ENCODE results near the gene MYO18B. TPM values are rescaled to one million over a fixed set of nuclear protein-coding genes. Genes with fewer than 3 reads are reported as not detected.
A peak's percentile ranks its signal among the peaks of the same experiment; 100 is the strongest.

Gene MYO18B
- total RNA-seq, 2 experiments from 2014 or later: 3.4 to 3.7 TPM

- DNase-seq: no peak
- H3K27me3 Mint-ChIP-seq: no peaks in the 10 kb centered on the region
- no peaks in the 10 kb centered on the region for H3K4me1 Mint-ChIP-seq
- POLR2A ChIA-PET: no interaction called here
- no peaks in the 10 kb centered on the region for H3K9me3 Mint-ChIP-seq
- ATAC-seq (ENCODE audit: low read depth): no peak
- H3K36me3 Mint-ChIP-seq: no peaks in the 10 kb centered on the region
- no peak overlapping the region for H3K4me3 Mint-ChIP-seq
- no peak overlapping the region for H3K27ac Mint-ChIP-seq
Observed at GRCh38 chr22:25833676-25834075, 91.7 kb downstream of the MYO18B start.

DNA sequence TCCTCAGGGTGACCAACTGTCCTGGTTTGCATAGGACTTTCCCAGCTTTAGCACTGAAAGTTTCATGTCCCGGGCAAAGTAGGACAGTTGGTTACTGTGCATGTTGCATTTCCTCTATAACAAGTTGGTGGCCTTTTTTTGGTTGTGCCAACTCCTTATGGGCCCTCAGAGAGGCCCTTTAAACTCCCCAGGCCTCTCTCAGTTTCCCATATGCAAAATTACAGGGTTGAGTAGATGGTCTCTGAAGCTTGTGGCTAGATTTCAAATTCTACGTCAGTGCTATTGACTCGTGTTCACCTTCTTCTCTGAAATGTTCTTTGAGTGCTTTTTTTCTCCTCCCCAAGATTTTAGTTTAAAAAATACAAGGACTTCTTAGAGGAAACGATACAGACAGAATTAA lies 92.5 kb downstream of the MYO18B start:
- POLR2A ChIA-PET: no interaction called here
- H3K9me3 Mint-ChIP-seq: no peaks in the 10 kb centered on the region
- no peak overlapping the region for H3K27ac Mint-ChIP-seq
- no peaks in the 10 kb centered on the region for H3K27me3 Mint-ChIP-seq
- DNase-seq: no peak
- H3K4me1 Mint-ChIP-seq: no peaks in the 10 kb centered on the region
- no peaks in the 10 kb centered on the region for H3K36me3 Mint-ChIP-seq
- no peak for ATAC-seq (ENCODE audit: low read depth)
- no peak overlapping the region for H3K4me3 Mint-ChIP-seq

GRCh38 chr22:25835348-25835747 lies 93.4 kb downstream of the MYO18B start:
- no peak for DNase-seq
- POLR2A ChIA-PET: no interaction called here
- ATAC-seq (ENCODE audit: low read depth): no peak
- no peak overlapping the region for H3K4me3 Mint-ChIP-seq
- H3K9me3 Mint-ChIP-seq: no peaks in the 10 kb centered on the region
- H3K27ac Mint-ChIP-seq: no peak overlapping the region
- H3K4me1 Mint-ChIP-seq: no peaks in the 10 kb centered on the region
- no peaks in the 10 kb centered on the region for H3K36me3 Mint-ChIP-seq
- no peaks in the 10 kb centered on the region for H3K27me3 Mint-ChIP-seq

GRCh38 chr22:25837288-25837900 lies 95.4 kb downstream of the MYO18B start:
- H3K4me1 Mint-ChIP-seq: no peaks in the 10 kb centered on the region
- H3K27ac Mint-ChIP-seq: no peak overlapping the region
- ATAC-seq (ENCODE audit: low read depth): no peak
- POLR2A ChIA-PET: no interaction called here
- no peaks in the 10 kb centered on the region for H3K27me3 Mint-ChIP-seq
- H3K4me3 Mint-ChIP-seq: no peak overlapping the region
- H3K9me3 Mint-ChIP-seq: no peaks in the 10 kb centered on the region
- DNase-seq: no peak
- H3K36me3 Mint-ChIP-seq: no peaks in the 10 kb centered on the region

- POLR2A ChIA-PET: no interaction called here
- H3K9me3 Mint-ChIP-seq: no peaks in the 10 kb centered on the region
- no peak overlapping the region for H3K4me3 Mint-ChIP-seq
- no peaks in the 10 kb centered on the region for H3K27me3 Mint-ChIP-seq
- H3K36me3 Mint-ChIP-seq: no peaks in the 10 kb centered on the region
- DNase-seq (no peak), ATAC-seq (ENCODE audit: low read depth) (no peak)
- H3K27ac Mint-ChIP-seq: no peak overlapping the region
- H3K4me1 Mint-ChIP-seq: no peaks in the 10 kb centered on the region
Observed at GRCh38 chr22:25838960-25839741, 97.2 kb downstream of the MYO18B start.

DNA sequence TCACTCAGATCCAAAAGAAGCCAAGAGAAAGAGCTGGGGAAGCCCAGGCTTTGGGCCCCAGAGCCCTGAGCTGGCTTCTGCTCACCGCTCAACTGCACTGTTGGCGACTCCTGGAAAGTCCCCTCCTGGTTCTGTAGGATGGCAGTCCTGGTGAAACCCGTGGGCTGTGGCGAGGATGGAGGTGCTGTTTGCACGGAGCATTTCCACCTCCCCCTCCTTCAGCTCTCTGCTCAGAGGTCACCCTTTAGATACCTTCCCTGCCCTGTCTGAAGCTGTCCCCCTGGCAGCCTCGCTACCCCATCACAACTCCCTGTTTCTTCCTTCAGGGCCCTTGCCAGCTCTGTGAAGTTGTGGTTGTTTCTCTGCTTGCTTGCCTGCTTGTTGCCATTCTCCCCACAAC lies 97.8 kb downstream of the MYO18B start:
- ATAC-seq (ENCODE audit: low read depth) (no peak), DNase-seq (no peak)
- Mint-ChIP-seq H3K27ac (no peak overlapping the region), H3K4me1 (no peaks in the 10 kb centered on the region), H3K9me3 (no peaks in the 10 kb centered on the region), H3K4me3 (no peak overlapping the region), H3K27me3 (no peaks in the 10 kb centered on the region), H3K36me3 (no peaks in the 10 kb centered on the region)
- POLR2A ChIA-PET: no interaction called here

DNA sequence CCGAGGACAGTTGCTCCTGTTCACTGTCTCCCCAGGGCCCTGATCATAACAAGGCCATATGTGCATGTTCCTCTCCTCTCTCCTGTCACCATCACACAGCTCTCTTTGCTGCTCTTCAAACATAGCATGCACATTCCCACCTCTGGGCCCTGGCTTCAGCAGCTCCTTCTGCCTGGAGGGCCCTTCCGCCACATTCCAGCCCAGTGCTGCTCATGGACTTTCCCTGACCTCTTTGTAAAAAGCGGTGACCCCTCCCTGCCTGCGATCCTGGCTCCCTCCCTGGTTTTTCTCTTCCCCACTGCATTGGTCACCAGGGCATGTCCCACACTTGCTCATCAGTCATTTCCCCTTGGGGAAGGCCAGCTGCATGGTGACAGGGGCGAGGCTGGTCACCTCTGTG lies 98.2 kb downstream of the MYO18B start:
- POLR2A ChIA-PET: no interaction called here
- DNase-seq (no peak), ATAC-seq (ENCODE audit: low read depth) (no peak)
- no peak overlapping the region for H3K27ac Mint-ChIP-seq
- no peak overlapping the region for H3K4me3 Mint-ChIP-seq
- H3K36me3 Mint-ChIP-seq: no peaks in the 10 kb centered on the region
- H3K4me1 Mint-ChIP-seq: no peaks in the 10 kb centered on the region
- H3K27me3 Mint-ChIP-seq: no peaks in the 10 kb centered on the region
- no peaks in the 10 kb centered on the region for H3K9me3 Mint-ChIP-seq

GRCh38 chr22:25840891-25841290 lies 98.9 kb downstream of the MYO18B start:
- DNase-seq (no peak), ATAC-seq (ENCODE audit: low read depth) (no peak)
- Mint-ChIP-seq H3K4me1 (no peaks in the 10 kb centered on the region), H3K27me3 (no peaks in the 10 kb centered on the region), H3K36me3 (no peaks in the 10 kb centered on the region), H3K4me3 (no peak overlapping the region), H3K9me3 (no peaks in the 10 kb centered on the region), H3K27ac (no peak overlapping the region)
- POLR2A ChIA-PET: no interaction called here

- Mint-ChIP-seq H3K4me1 (peaks cover 3% of the 10 kb centered on the region), H3K9me3 (no peaks in the 10 kb centered on the region), H3K36me3 (no peaks in the 10 kb centered on the region), H3K4me3 (no peak overlapping the region), H3K27ac (no peak overlapping the region), H3K27me3 (no peaks in the 10 kb centered on the region)
- POLR2A ChIA-PET: no interaction called here
- no peak for ATAC-seq (ENCODE audit: low read depth)
- DNase-seq: no peak
Observed at GRCh38 chr22:25841775-25842174, 99.8 kb downstream of the MYO18B start.

- POLR2A ChIA-PET: no interaction called here
- H3K36me3 Mint-ChIP-seq: no peaks in the 10 kb centered on the region
- no peak overlapping the region for H3K4me3 Mint-ChIP-seq
- no peaks in the 10 kb centered on the region for H3K27me3 Mint-ChIP-seq
- peaks cover 3% of the 10 kb centered on the region for H3K4me1 Mint-ChIP-seq
- DNase-seq (no peak), ATAC-seq (ENCODE audit: low read depth) (no peak)
- no peaks in the 10 kb centered on the region for H3K9me3 Mint-ChIP-seq
- no peak overlapping the region for H3K27ac Mint-ChIP-seq
Observed at GRCh38 chr22:25843660-25844405, 101.8 kb downstream of the MYO18B start.

DNA sequence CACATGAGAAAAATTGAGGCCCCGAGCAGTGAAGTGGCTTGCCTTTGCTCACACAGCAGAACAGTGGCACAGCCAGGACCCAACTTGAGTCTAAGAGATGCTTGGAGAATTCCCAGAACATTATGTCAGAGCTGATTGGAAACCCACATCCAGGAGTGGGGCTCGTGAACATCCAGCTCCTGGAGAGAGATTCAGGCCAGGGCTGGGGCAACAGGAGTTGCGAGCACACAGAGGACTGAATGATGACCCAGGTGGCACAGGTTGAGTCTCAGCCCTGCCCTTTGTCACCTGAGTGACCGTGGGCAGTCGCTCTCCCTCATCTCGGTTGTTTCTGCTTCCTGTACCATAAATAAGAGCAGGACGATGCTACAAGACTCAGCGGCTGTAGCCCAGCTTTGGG lies 102.6 kb downstream of the MYO18B start:
- no peak for ATAC-seq (ENCODE audit: low read depth)
- POLR2A ChIA-PET: no interaction called here
- H3K27ac Mint-ChIP-seq: no peak overlapping the region
- no peaks in the 10 kb centered on the region for H3K36me3 Mint-ChIP-seq
- H3K4me1 Mint-ChIP-seq: peaks cover 3% of the 10 kb centered on the region
- H3K4me3 Mint-ChIP-seq: no peak overlapping the region
- H3K27me3 Mint-ChIP-seq: no peaks in the 10 kb centered on the region
- DNase-seq: no peak
- no peaks in the 10 kb centered on the region for H3K9me3 Mint-ChIP-seq

- Mint-ChIP-seq H3K4me3 (no peak overlapping the region), H3K27me3 (no peaks in the 10 kb centered on the region), H3K4me1 (peaks cover 3% of the 10 kb centered on the region), H3K27ac (peak overlapping the region; percentile 71), H3K36me3 (no peaks in the 10 kb centered on the region), H3K9me3 (no peaks in the 10 kb centered on the region)
- POLR2A ChIA-PET: no interaction called here
- DNase-seq (no peak), ATAC-seq (ENCODE audit: low read depth) (peak; percentile 75)
Observed at GRCh38 chr22:25845985-25846745, 104.2 kb downstream of the MYO18B start.

DNA sequence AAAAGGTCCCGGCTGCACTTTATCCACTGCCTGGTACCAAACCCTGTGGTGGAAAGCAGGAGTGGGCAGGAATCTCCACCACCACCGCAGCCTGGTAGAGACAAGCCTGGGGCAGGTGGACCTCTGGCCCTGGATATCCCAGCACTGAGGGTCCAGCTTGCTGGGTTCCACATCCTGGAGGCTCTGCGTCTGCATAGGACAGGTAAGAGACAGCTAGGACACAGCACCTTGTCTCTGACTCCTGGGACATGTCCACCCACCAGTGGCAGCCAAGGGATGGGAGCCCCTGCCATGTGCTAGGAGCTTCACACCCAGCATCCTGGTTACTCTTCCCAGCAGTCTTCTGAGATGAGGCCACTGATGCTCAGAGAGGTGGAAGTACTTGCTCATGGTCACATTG lies 105.5 kb downstream of the MYO18B start:
- Mint-ChIP-seq H3K4me1 (peaks cover 3% of the 10 kb centered on the region), H3K27me3 (no peaks in the 10 kb centered on the region), H3K4me3 (no peak overlapping the region), H3K27ac (no peak overlapping the region), H3K36me3 (no peaks in the 10 kb centered on the region), H3K9me3 (no peaks in the 10 kb centered on the region)
- DNase-seq (no peak), ATAC-seq (ENCODE audit: low read depth) (no peak)
- POLR2A ChIA-PET: no interaction called here

Data from activated naive CD8-positive, alpha-beta T cell treated with anti-CD3 and anti-CD28 coated beads, Interleukin-2, amount 10 ng/mL, durations not matched to agents 7 days and 5 days (primary cell).